ENCODE measurements around the gene RAET1L.

- TF ChIP-seq CTCF (IDR thresholded peaks at IDR 0.05; ENCODE audit: low read depth, low read length, missing input control) (no peak), MAX (IDR thresholded peaks at IDR 0.05) (no peak), SP1 (IDR thresholded peaks at IDR 0.05) (no peak), GABPA (IDR thresholded peaks at IDR 0.05 in 1 of 2, conservative IDR thresholded peaks at IDR 0.05 in 1 of 2) (no peak), TAF1 (conservative IDR thresholded peaks at IDR 0.05) (no peak), FOXA1 (IDR thresholded peaks at IDR 0.05) (no peak)
- TF ChIP-seq, protein P1, sequence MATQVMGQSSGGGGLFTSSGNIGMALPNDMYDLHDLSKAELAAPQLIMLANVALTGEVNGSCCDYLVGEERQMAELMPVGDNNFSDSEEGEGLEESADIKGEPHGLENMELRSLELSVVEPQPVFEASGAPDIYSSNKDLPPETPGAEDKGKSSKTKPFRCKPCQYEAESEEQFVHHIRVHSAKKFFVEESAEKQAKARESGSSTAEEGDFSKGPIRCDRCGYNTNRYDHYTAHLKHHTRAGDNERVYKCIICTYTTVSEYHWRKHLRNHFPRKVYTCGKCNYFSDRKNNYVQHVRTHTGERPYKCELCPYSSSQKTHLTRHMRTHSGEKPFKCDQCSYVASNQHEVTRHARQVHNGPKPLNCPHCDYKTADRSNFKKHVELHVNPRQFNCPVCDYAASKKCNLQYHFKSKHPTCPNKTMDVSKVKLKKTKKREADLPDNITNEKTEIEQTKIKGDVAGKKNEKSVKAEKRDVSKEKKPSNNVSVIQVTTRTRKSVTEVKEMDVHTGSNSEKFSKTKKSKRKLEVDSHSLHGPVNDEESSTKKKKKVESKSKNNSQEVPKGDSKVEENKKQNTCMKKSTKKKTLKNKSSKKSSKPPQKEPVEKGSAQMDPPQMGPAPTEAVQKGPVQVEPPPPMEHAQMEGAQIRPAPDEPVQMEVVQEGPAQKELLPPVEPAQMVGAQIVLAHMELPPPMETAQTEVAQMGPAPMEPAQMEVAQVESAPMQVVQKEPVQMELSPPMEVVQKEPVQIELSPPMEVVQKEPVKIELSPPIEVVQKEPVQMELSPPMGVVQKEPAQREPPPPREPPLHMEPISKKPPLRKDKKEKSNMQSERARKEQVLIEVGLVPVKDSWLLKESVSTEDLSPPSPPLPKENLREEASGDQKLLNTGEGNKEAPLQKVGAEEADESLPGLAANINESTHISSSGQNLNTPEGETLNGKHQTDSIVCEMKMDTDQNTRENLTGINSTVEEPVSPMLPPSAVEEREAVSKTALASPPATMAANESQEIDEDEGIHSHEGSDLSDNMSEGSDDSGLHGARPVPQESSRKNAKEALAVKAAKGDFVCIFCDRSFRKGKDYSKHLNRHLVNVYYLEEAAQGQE (IDR thresholded peaks at IDR 0.05) = no peak
These were observed 4.4 kb upstream of the RAET1L start for GRCh38 chr6:150029749-150030148.
